HCT116 (cell line): ENCODE data around the gene PPFIA1. TPM values are rescaled to one million over a fixed set of nuclear protein-coding genes. Genes with fewer than 3 reads are reported as not detected.

Source experiments
- ATAC-seq: fragments of 200-7000 bp; cut with Tn5 transposase; 2 replicates; pipeline ENCODE4 v1.9.1; 2020; ENCODE audit warnings: mild to moderate bottlenecking, moderate library complexity
- BruUV-seq: library from RNA; stranded (reverse); fragments of 400-500 nt; replicated peaks from 2 replicates; lab custom pipeline; 2021; lab: Mats Ljungman, UMichigan
- CTCF ChIA-PET: fragments of 300-600 bp; sonication (Branson Sonifier 250); formaldehyde crosslinking; loops from one replicate; lab custom pipeline; 2021; ENCODE audit warnings: antibody characterized with exemption; lab: Charles Lee
- POLR2A ChIA-PET: fragments of 300-600, 350-600 bp; sonication (Branson Sonifier 250); formaldehyde crosslinking; loops from one replicate; lab custom pipeline; 2021; ENCODE audit warnings: antibody characterized with exemption; lab: Charles Lee
- RAD21 ChIA-PET, 2 experiments: fragments of 300-600 bp; sonication (Branson Sonifier 250); formaldehyde crosslinking; loops; one replicate each; lab custom pipeline; 2023; ENCODE audit warnings: low total read pairs in 2 of 2; ENCODE audit not compliant: uncharacterized antibody in 2 of 2, unreplicated experiment in 2 of 2, low non-redundant PET in 1 of 2; lab: Charles Lee
- DNase-seq: peaks from one replicate; pipeline ENCODE4 v3.0.0-alpha.2; 2010; ENCODE audit warnings: low read depth, low spot score
- H2AFZ ChIP-seq: fragments of 200-600 bp; shearing (Covaris generic), sonication (generic); 2 replicates; pipeline ENCODE4 v1.6.1; 2017; ENCODE audit warnings: low read depth, mixed run types, mixed read lengths, antibody characterized with exemption, low read length; ENCODE audit not compliant: poor library complexity, severe bottlenecking
- H3K27ac ChIP-seq: 2 replicates; pipeline ENCODE4 v1.5.1; 2012; ENCODE audit warnings: low read depth, low read length
- H3K27me3 ChIP-seq: fragments of 200-600 bp; sonication (generic); 2 replicates; pipeline ENCODE4 v1.6.1; 2016; ENCODE audit warnings: mixed run types, low read length, mixed read lengths; ENCODE audit not compliant: insufficient read depth
- H3K36me3 ChIP-seq, 2 experiments: fragments of 200-500 bp in 1 of 2; fragments of 200-600 bp in 1 of 2; sonication (Bioruptor generic) in 1 of 2; sonication (generic) in 1 of 2; 2 replicates each; pipeline versions ENCODE4 v1.5.1 to v1.6.1; 2014 to 2016; ENCODE audit warnings: low read length in 2 of 2, inconsistent platforms in 1 of 2, mixed read lengths in 1 of 2, mixed run types in 1 of 2; ENCODE audit not compliant: insufficient read depth in 2 of 2, control insufficient read depth in 1 of 2
- H3K4me1 ChIP-seq, 2 experiments: fragments of 200-600 bp in 1 of 2; sonication (generic) in 1 of 2; 2 replicates each; pipeline versions ENCODE4 v1.5.1 to v1.6.1; 2012 to 2017; ENCODE audit warnings: low read length in 2 of 2, inconsistent platforms in 1 of 2, mild to moderate bottlenecking in 1 of 2, mixed read lengths in 1 of 2, mixed run types in 1 of 2, moderate library complexity in 1 of 2; ENCODE audit not compliant: insufficient read depth in 2 of 2, control insufficient read depth in 1 of 2
- H3K4me2 ChIP-seq: fragments of 200-600 bp; sonication (generic); 2 replicates; pipeline ENCODE4 v1.6.1; 2017; ENCODE audit warnings: mixed run types, low read length, mixed read lengths
- H3K4me3 ChIP-seq, 2 experiments: fragments of 200-600 bp in 1 of 2; sonication (generic) in 1 of 2; replicated peaks in 1 of 2; 2 replicates each; pipeline ENCODE4 v1.5.1; 2011 to 2016; ENCODE audit warnings: low read length in 2 of 2, control low read depth in 1 of 2, low read depth in 1 of 2, mild to moderate bottlenecking in 1 of 2, mixed read lengths in 1 of 2, mixed run types in 1 of 2
- H3K79me2 ChIP-seq: fragments of 200-600 bp; sonication (generic); 2 replicates; pipeline ENCODE4 v1.6.1; 2017; ENCODE audit warnings: mild to moderate bottlenecking, mixed run types, low read length, moderate library complexity, mixed read lengths; ENCODE audit not compliant: insufficient read depth
- H3K9ac ChIP-seq: fragments of 200-600 bp; sonication (generic); 2 replicates; pipeline ENCODE4 v1.6.1; 2016; ENCODE audit warnings: low read length, mixed read lengths
- H3K9me2 ChIP-seq: fragments of 200-600 bp; sonication (generic), shearing (Covaris generic); 2 replicates; pipeline ENCODE4 v1.6.1; 2017; ENCODE audit warnings: mixed run types, mild to moderate bottlenecking, moderate library complexity; ENCODE audit not compliant: insufficient read depth
- H3K9me3 ChIP-seq, 2 experiments: fragments of 200-500 bp in 1 of 2; fragments of 200-600 bp in 1 of 2; sonication (Bioruptor generic) in 1 of 2; sonication (generic) in 1 of 2; 2 replicates each; pipeline ENCODE4 v1.6.1; 2014 to 2017; ENCODE audit warnings: low read length in 2 of 2, mixed read lengths in 2 of 2, inconsistent platforms in 1 of 2, low read depth in 1 of 2, mild to moderate bottlenecking in 1 of 2, mixed run types in 1 of 2, moderate library complexity in 1 of 2; ENCODE audit not compliant: control insufficient read depth in 1 of 2, insufficient read depth in 1 of 2
- H4K20me1 ChIP-seq: fragments of 200-600 bp; sonication (generic), shearing (Covaris generic); 2 replicates; pipeline ENCODE4 v1.6.1; 2017; ENCODE audit warnings: mixed run types, mild to moderate bottlenecking, moderate library complexity; ENCODE audit not compliant: insufficient read depth
- ATF3 ChIP-seq: IDR thresholded peaks from 2 replicates; pipeline ENCODE4 v1.6.1; 2012
- CEBPB ChIP-seq: IDR thresholded peaks from 2 replicates; pipeline ENCODE4 v1.6.1; 2012; ENCODE audit warnings: low read depth
- ELF1 ChIP-seq: IDR thresholded peaks from 2 replicates; pipeline ENCODE4 v1.6.1; 2012; ENCODE audit warnings: low read depth, borderline replicate concordance
- EZH2 ChIP-seq: fragments of 200-600 bp; sonication (generic); IDR thresholded peaks from 2 replicates; pipeline ENCODE4 v1.6.1; 2017; ENCODE audit warnings: antibody characterized with exemption, mixed run types
- JUND ChIP-seq: IDR thresholded peaks from 2 replicates; pipeline ENCODE4 v1.6.1; 2012
- MAX ChIP-seq: IDR thresholded peaks from 2 replicates; pipeline ENCODE4 v1.6.1; 2012
- SP1 ChIP-seq: IDR thresholded peaks from 2 replicates; pipeline ENCODE4 v1.6.1; 2012; ENCODE audit warnings: low read depth
- SRF ChIP-seq: IDR thresholded peaks from 2 replicates; pipeline ENCODE4 v1.6.1; 2012; ENCODE audit warnings: low read depth
- YY1 ChIP-seq: IDR thresholded peaks from 2 replicates; pipeline ENCODE4 v1.6.1; 2011; ENCODE audit warnings: low read length, low read depth, moderate library complexity, mild to moderate bottlenecking; ENCODE audit not compliant: insufficient replicate concordance; ENCODE audit errors: extremely low read depth
- ZBTB33 ChIP-seq: IDR thresholded peaks from 2 replicates; pipeline ENCODE4 v1.6.1; 2011; ENCODE audit warnings: mild to moderate bottlenecking, low read length, moderate library complexity; ENCODE audit not compliant: insufficient replicate concordance; ENCODE audit errors: extremely low read depth
- ZFX ChIP-seq: fragments of 450-650 bp; IDR thresholded peaks from 2 replicates; pipeline ENCODE4 v1.6.1; 2017
- ZNF274 ChIP-seq: fragments of 200-500 bp; sonication (Bioruptor generic); IDR thresholded peaks from 2 replicates; pipeline ENCODE4 v1.6.1; 2014; ENCODE audit warnings: mild to moderate bottlenecking, low read depth, low read length, inconsistent platforms
- intact Hi-C: fragments of 100-400 bp; cut with micrococcal nuclease; formaldehyde crosslinking; loops from 2 replicates; pipeline ENCODE4 v1.10.0; 2022
- total RNA-seq: library from RNA; stranded (reverse); gene quantifications from one replicate; pipeline ENCODE4 v1.2.1, GENCODE V29; 2021; ENCODE audit not compliant: unreplicated experiment

PPFIA1 gene
- total RNA-seq, 1 experiment from 2014 or later: 48.6 TPM

GRCh38 chr11:70429724-70430521 is 159.4 kb downstream of the PPFIA1 start:
- ChIA-PET RAD21 (no interaction called here), CTCF (no interaction called here), POLR2A (no interaction called here)
- BruUV-seq: no TSS peak
- H3K9me2 ChIP-seq: no peaks in the 10 kb centered on the region
- H3K79me2 ChIP-seq: 0 out of 2 replicates have a peak, but pooled peaks cover 4% of the 10 kb centered on the region
- H3K27ac ChIP-seq: no peak overlapping the region
- H3K9me3 ChIP-seq: no peaks in the 10 kb centered on the region
- no peak overlapping the region for H2AFZ ChIP-seq
- H3K9ac ChIP-seq: no peak overlapping the region
- H4K20me1 ChIP-seq: no peaks in the 10 kb centered on the region
- H3K36me3 ChIP-seq: peaks cover 52 to 53% of the 10 kb centered on the region in 2 experiments; a peak in 3 of 4 replicates
- intact Hi-C loops: no loop called here
- TF ChIP-seq ZNF274 (no peak), JUND (no peak), ZFX (no peak), ATF3 (no peak), SP1 (no peak), CEBPB (no peak), EZH2 (no peak), ZBTB33 (no peak), YY1 (no peak), SRF (no peak), ELF1 (no peak), MAX (no peak)
- TF ChIP-seq, all 23 proteins: peak for 0
- no peaks in the 10 kb centered on the region for H3K4me1 ChIP-seq
- no peak overlapping the region for H3K4me2 ChIP-seq
- no peaks in the 10 kb centered on the region for H3K27me3 ChIP-seq
- ATAC-seq (no peak), DNase-seq (no peak)
- H3K4me3 ChIP-seq: no peak overlapping the region
